ENCODE data around the gene MON2.

GRCh38 chr12:62533755-62534107 is 67.1 kb downstream of the MON2 start:
- TF ChIP-seq, protein P1, sequence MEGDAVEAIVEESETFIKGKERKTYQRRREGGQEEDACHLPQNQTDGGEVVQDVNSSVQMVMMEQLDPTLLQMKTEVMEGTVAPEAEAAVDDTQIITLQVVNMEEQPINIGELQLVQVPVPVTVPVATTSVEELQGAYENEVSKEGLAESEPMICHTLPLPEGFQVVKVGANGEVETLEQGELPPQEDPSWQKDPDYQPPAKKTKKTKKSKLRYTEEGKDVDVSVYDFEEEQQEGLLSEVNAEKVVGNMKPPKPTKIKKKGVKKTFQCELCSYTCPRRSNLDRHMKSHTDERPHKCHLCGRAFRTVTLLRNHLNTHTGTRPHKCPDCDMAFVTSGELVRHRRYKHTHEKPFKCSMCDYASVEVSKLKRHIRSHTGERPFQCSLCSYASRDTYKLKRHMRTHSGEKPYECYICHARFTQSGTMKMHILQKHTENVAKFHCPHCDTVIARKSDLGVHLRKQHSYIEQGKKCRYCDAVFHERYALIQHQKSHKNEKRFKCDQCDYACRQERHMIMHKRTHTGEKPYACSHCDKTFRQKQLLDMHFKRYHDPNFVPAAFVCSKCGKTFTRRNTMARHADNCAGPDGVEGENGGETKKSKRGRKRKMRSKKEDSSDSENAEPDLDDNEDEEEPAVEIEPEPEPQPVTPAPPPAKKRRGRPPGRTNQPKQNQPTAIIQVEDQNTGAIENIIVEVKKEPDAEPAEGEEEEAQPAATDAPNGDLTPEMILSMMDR (IDR thresholded peaks at IDR 0.05), result no peak
- no peak for TF ChIP-seq POLR2A (IDR thresholded peaks at IDR 0.05)

All from lower leg skin (tissue), 3 donors.